ENCODE results near the gene MMAA.
A peak's percentile ranks its signal among the peaks of the same experiment; 100 is the strongest.
"Not testable (repeated sequence)": the region's sequence is repeated elsewhere in the genome, so short reads cannot be mapped to it uniquely, and the experiment has no call there.

MMAA gene

DNA sequence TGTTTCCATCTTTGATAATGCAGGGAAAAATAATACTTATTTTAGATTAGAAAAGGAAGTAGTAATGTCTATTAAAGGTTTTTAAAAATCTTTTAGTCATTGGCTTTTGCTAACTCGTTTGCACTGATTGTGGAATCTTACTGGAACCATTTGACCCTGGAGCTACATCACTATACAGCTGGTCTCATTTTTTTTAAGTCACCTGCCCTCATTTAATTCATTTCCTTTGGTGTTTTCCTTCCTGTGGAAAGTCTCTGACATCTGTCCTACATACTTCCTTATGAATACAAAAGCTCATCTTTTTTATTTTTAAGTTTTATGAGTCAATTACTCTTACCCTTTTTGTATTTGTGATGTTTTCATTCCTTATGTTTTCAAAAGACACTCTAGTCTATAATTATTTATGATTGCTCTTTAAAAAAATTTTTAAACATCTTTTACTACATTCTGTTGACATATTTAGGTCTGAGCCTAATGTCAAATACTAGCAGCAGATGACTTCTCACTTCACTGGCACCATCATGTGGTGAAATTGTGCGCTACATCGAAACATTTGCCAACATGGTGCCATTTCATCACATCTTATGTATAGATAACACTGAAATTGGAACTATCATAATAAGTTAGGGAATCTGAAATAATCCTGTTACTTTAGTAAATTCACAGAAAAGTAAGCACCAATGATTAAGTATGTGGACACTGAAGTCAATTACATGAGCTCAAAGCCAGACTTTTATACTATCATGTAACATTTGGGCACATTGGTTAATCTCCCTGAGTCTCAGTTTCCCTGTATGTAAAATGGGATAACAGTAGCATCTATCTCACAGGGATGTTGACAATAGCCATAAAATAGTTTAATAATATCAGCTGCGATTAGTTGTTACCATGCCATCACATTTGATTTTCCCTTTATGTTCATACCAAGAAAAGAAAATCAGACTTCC is 9.4 kb upstream of the MMAA start:
- no peaks in the 10 kb centered on the region for H3K4me1 ChIP-seq (ENCODE audit: control insufficient read depth in 1 of 2, insufficient read depth in 2 of 2, low read length in 2 of 2)
- no peaks in the 10 kb centered on the region for H3K9me3 ChIP-seq (ENCODE audit: control insufficient read depth in 1 of 2, low read length in 2 of 2)
- no peaks in the 10 kb centered on the region for H3K36me3 ChIP-seq (ENCODE audit: control insufficient read depth in 1 of 2, insufficient read depth in 2 of 2, low read length in 2 of 2)
- no peak overlapping the region for H3K4me3 ChIP-seq (ENCODE audit: low read depth in 1 of 2, low read length in 2 of 2)
- H3K9ac ChIP-seq (ENCODE audit: low read depth in 1 of 2, low read length in 2 of 2) = no peak overlapping the region
- no peak overlapping the region for H3K27ac ChIP-seq (ENCODE audit: low read depth, low read length)
- H3K27me3 ChIP-seq (ENCODE audit: control insufficient read depth in 1 of 2, insufficient read depth in 2 of 2, low read length in 2 of 2) = no peaks in the 10 kb centered on the region

- Histone ChIP-seq H3K9me3 (ENCODE audit: control insufficient read depth in 1 of 2, low read length in 2 of 2) (no peaks in the 10 kb centered on the region), H3K36me3 (ENCODE audit: control insufficient read depth in 1 of 2, insufficient read depth in 2 of 2, low read length in 2 of 2) (no peaks in the 10 kb centered on the region), H3K27ac (ENCODE audit: low read depth, low read length) (no peak overlapping the region), H3K4me3 (ENCODE audit: low read depth in 1 of 2, low read length in 2 of 2) (no peak overlapping the region), H3K9ac (ENCODE audit: low read depth in 1 of 2, low read length in 2 of 2) (no peak overlapping the region), H3K4me1 (ENCODE audit: control insufficient read depth in 1 of 2, insufficient read depth in 2 of 2, low read length in 2 of 2) (peaks cover 4 to 8% of the 10 kb centered on the region in 2 donors), H3K27me3 (ENCODE audit: control insufficient read depth in 1 of 2, insufficient read depth in 2 of 2, low read length in 2 of 2) (no peaks in the 10 kb centered on the region)
Observed at GRCh38 chr4:145613566-145614232, 5.5 kb upstream of the MMAA start.

DNA sequence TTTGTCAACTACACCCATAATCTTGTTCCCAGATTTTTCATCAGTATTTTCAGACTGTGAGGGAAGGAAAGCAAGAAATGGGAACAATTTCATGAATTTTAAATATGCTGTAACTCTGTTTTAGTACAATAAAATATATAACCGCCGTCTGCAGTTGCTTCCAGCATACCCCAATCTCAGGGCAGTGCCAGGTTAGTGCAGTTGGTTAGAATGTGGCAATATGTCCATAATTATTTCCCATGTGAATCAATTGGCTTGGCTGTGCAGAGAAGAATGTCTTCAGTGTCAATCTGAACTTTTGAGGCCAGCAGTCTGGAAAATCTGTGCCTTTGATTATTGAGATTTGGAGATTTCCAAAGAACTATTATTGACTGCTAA is 5.0 kb upstream of the MMAA start:
- H3K4me3 ChIP-seq (ENCODE audit: low read depth in 1 of 2, low read length in 2 of 2) = no peak overlapping the region
- H3K27ac ChIP-seq (ENCODE audit: low read depth, low read length) = no peak overlapping the region
- H3K9me3 ChIP-seq (ENCODE audit: control insufficient read depth in 1 of 2, low read length in 2 of 2) = no peaks in the 10 kb centered on the region
- peaks cover 4 to 8% of the 10 kb centered on the region in 2 donors for H3K4me1 ChIP-seq (ENCODE audit: control insufficient read depth in 1 of 2, insufficient read depth in 2 of 2, low read length in 2 of 2)
- H3K36me3 ChIP-seq (ENCODE audit: control insufficient read depth in 1 of 2, insufficient read depth in 2 of 2, low read length in 2 of 2) = no peaks in the 10 kb centered on the region
- H3K27me3 ChIP-seq (ENCODE audit: control insufficient read depth in 1 of 2, insufficient read depth in 2 of 2, low read length in 2 of 2) = no peaks in the 10 kb centered on the region
- H3K9ac ChIP-seq (ENCODE audit: low read depth in 1 of 2, low read length in 2 of 2) = no peak overlapping the region

GRCh38 chr4:145618210-145618931 is 814 bp upstream of the MMAA start:
- Histone ChIP-seq H3K9ac (ENCODE audit: low read depth in 1 of 2, low read length in 2 of 2) (peak overlapping the region; percentile 91 to 97), H3K4me3 (ENCODE audit: low read depth in 1 of 2, low read length in 2 of 2) (peak overlapping the region; percentile 90 to 95), H3K27ac (ENCODE audit: low read depth, low read length) (peak overlapping the region; percentile 93), H3K36me3 (ENCODE audit: control insufficient read depth in 1 of 2, insufficient read depth in 2 of 2, low read length in 2 of 2) (no peaks in the 10 kb centered on the region), H3K9me3 (ENCODE audit: control insufficient read depth in 1 of 2, low read length in 2 of 2) (no peaks in the 10 kb centered on the region), H3K27me3 (ENCODE audit: control insufficient read depth in 1 of 2, insufficient read depth in 2 of 2, low read length in 2 of 2) (no peaks in the 10 kb centered on the region), H3K4me1 (ENCODE audit: control insufficient read depth in 1 of 2, insufficient read depth in 2 of 2, low read length in 2 of 2) (peaks cover 10 to 14% of the 10 kb centered on the region in 2 donors)

DNA sequence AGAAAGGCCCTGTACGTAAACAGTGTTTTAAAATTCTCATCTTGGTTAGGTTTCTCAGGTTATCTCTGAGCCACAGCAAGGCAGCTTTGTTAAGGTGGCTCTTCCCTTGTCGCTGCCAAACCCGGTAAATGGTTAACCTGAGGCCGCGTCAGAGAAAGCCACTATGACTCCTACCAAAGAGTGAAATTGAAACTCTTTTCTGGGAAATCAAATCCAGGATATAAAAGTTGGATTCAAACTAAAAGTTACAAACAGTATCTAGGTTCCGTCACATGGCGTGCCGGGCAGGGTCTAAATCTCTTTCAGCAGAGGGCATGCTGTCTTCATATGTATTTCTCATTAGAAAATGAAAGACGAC is 433 bp downstream of the MMAA start:
- peak overlapping the region; percentile 93 for H3K27ac ChIP-seq (ENCODE audit: low read depth, low read length)
- no peaks in the 10 kb centered on the region for H3K9me3 ChIP-seq (ENCODE audit: control insufficient read depth in 1 of 2, low read length in 2 of 2)
- no peaks in the 10 kb centered on the region for H3K27me3 ChIP-seq (ENCODE audit: control insufficient read depth in 1 of 2, insufficient read depth in 2 of 2, low read length in 2 of 2)
- peak overlapping the region; percentile 91 to 97 for H3K9ac ChIP-seq (ENCODE audit: low read depth in 1 of 2, low read length in 2 of 2)
- no peaks in the 10 kb centered on the region for H3K36me3 ChIP-seq (ENCODE audit: control insufficient read depth in 1 of 2, insufficient read depth in 2 of 2, low read length in 2 of 2)
- peaks cover 10 to 14% of the 10 kb centered on the region in 2 donors for H3K4me1 ChIP-seq (ENCODE audit: control insufficient read depth in 1 of 2, insufficient read depth in 2 of 2, low read length in 2 of 2)
- peak overlapping the region; percentile 90 to 95 for H3K4me3 ChIP-seq (ENCODE audit: low read depth in 1 of 2, low read length in 2 of 2)

DNA sequence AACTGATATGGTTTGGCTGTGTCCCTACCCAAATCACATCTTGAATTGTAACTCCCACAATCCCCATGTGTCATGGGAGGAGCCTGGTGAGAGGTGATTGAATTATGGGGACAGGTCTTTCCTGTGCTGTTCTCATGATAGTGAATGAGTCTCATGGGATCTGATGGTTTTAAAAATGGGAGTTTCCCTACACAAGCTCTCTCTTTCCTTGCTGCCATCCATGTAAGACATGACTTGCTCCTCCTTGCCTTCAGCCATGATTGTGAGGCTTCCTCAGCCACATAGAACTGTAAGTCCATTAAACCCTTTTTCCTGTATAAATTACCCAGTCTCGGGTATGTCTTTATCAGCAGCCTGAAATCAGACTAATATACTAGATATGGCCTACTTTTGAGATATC is 2.9 kb downstream of the MMAA start:
- not testable (repeated sequence) for H3K4me3 ChIP-seq (ENCODE audit: low read depth in 1 of 2, low read length in 2 of 2); H3K9ac ChIP-seq (ENCODE audit: low read depth in 1 of 2, low read length in 2 of 2); H3K27ac ChIP-seq (ENCODE audit: low read depth, low read length); H3K36me3 ChIP-seq (ENCODE audit: control insufficient read depth in 1 of 2, insufficient read depth in 2 of 2, low read length in 2 of 2); H3K27me3 ChIP-seq (ENCODE audit: control insufficient read depth in 1 of 2, insufficient read depth in 2 of 2, low read length in 2 of 2); H3K9me3 ChIP-seq (ENCODE audit: control insufficient read depth in 1 of 2, low read length in 2 of 2)
- H3K4me1 ChIP-seq (ENCODE audit: control insufficient read depth in 1 of 2, insufficient read depth in 2 of 2, low read length in 2 of 2) = peaks cover 10 to 14% of the 10 kb centered on the region in 2 donors

GRCh38 chr4:145623831-145624230 is 4.6 kb downstream of the MMAA start:
- Histone ChIP-seq H3K9me3 (ENCODE audit: control insufficient read depth in 1 of 2, low read length in 2 of 2) (no peaks in the 10 kb centered on the region), H3K27me3 (ENCODE audit: control insufficient read depth in 1 of 2, insufficient read depth in 2 of 2, low read length in 2 of 2) (no peaks in the 10 kb centered on the region), H3K4me3 (ENCODE audit: low read depth in 1 of 2, low read length in 2 of 2) (no peak overlapping the region), H3K9ac (ENCODE audit: low read depth in 1 of 2, low read length in 2 of 2) (no peak overlapping the region), H3K36me3 (ENCODE audit: control insufficient read depth in 1 of 2, insufficient read depth in 2 of 2, low read length in 2 of 2) (no peaks in the 10 kb centered on the region), H3K27ac (ENCODE audit: low read depth, low read length) (no peak overlapping the region), H3K4me1 (ENCODE audit: control insufficient read depth in 1 of 2, insufficient read depth in 2 of 2, low read length in 2 of 2) (peaks cover 6% of the 10 kb centered on the region in 2 donors)

- Histone ChIP-seq H3K4me1 (ENCODE audit: control insufficient read depth in 1 of 2, insufficient read depth in 2 of 2, low read length in 2 of 2) (no peaks in the 10 kb centered on the region), H3K9me3 (ENCODE audit: control insufficient read depth in 1 of 2, low read length in 2 of 2) (no peaks in the 10 kb centered on the region), H3K4me3 (ENCODE audit: low read depth in 1 of 2, low read length in 2 of 2) (no peak overlapping the region), H3K36me3 (ENCODE audit: control insufficient read depth in 1 of 2, insufficient read depth in 2 of 2, low read length in 2 of 2) (no peaks in the 10 kb centered on the region), H3K27me3 (ENCODE audit: control insufficient read depth in 1 of 2, insufficient read depth in 2 of 2, low read length in 2 of 2) (no peaks in the 10 kb centered on the region), H3K27ac (ENCODE audit: low read depth, low read length) (no peak overlapping the region), H3K9ac (ENCODE audit: low read depth in 1 of 2, low read length in 2 of 2) (no peak overlapping the region)
Observed at GRCh38 chr4:145625677-145626622, 6.8 kb downstream of the MMAA start.

- H3K4me3 ChIP-seq (ENCODE audit: low read depth in 1 of 2, low read length in 2 of 2) = no peak overlapping the region
- H3K4me1 ChIP-seq (ENCODE audit: control insufficient read depth in 1 of 2, insufficient read depth in 2 of 2, low read length in 2 of 2) = no peaks in the 10 kb centered on the region
- no peak overlapping the region for H3K27ac ChIP-seq (ENCODE audit: low read depth, low read length)
- no peaks in the 10 kb centered on the region for H3K27me3 ChIP-seq (ENCODE audit: control insufficient read depth in 1 of 2, insufficient read depth in 2 of 2, low read length in 2 of 2)
- H3K9me3 ChIP-seq (ENCODE audit: control insufficient read depth in 1 of 2, low read length in 2 of 2) = no peaks in the 10 kb centered on the region
- no peak overlapping the region for H3K9ac ChIP-seq (ENCODE audit: low read depth in 1 of 2, low read length in 2 of 2)
- no peaks in the 10 kb centered on the region for H3K36me3 ChIP-seq (ENCODE audit: control insufficient read depth in 1 of 2, insufficient read depth in 2 of 2, low read length in 2 of 2)
Observed at GRCh38 chr4:145626623-145626982, 7.4 kb downstream of the MMAA start.
